Uterus (tissue), 2 donors: ENCODE data around the gene MAP2.

Experiments used
- POLR2A ChIP-seq, 2 donors: fragments of 450-650 bp; IDR thresholded peaks; one replicate each; pipeline ENCODE4 v1.6.1; 2016; ENCODE audit warnings: antibody characterized with exemption in 2 of 2, mild to moderate bottlenecking in 1 of 2, moderate library complexity in 1 of 2
- TF ChIP-seq, protein P1 (sequence below), 4 experiments: fragments of 200-600 bp in 2 of 4; fragments of 450-650 bp in 2 of 4; sonication (generic) in 2 of 4; IDR thresholded peaks; one replicate each; pipeline ENCODE4 v1.5.1; 2016 to 2019; ENCODE audit warnings: antibody characterized with exemption in 4 of 4, mild to moderate bottlenecking in 2 of 4, moderate library complexity in 1 of 4

DNA sequence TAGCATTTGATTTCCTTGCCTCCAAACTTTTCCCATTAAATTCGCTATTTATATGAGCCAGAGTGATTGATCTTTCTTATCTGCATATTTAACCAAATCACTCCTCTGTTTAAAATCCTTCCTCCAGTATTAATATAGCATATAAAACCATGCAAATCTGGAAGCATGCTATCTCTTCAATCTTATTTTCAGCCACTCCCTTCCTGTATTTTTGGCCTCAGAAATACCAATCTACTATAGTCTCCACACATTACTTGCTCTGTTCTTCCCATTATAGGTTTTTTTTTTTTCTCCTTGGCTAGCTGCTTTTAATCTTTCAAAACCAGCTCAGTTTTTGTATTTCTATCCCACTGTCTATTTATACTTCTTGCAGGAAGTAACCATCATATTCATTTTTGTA is 19.1 kb downstream of the MAP2 start:
- TF ChIP-seq POLR2A (IDR thresholded peaks at IDR 0.05): no peak
- TF ChIP-seq, protein P1, sequence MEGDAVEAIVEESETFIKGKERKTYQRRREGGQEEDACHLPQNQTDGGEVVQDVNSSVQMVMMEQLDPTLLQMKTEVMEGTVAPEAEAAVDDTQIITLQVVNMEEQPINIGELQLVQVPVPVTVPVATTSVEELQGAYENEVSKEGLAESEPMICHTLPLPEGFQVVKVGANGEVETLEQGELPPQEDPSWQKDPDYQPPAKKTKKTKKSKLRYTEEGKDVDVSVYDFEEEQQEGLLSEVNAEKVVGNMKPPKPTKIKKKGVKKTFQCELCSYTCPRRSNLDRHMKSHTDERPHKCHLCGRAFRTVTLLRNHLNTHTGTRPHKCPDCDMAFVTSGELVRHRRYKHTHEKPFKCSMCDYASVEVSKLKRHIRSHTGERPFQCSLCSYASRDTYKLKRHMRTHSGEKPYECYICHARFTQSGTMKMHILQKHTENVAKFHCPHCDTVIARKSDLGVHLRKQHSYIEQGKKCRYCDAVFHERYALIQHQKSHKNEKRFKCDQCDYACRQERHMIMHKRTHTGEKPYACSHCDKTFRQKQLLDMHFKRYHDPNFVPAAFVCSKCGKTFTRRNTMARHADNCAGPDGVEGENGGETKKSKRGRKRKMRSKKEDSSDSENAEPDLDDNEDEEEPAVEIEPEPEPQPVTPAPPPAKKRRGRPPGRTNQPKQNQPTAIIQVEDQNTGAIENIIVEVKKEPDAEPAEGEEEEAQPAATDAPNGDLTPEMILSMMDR (IDR thresholded peaks at IDR 0.05): no peak
